Spleen (tissue), 11 donors: ENCODE results near the gene RSBN1L. TPM values are rescaled to one million over a fixed set of nuclear protein-coding genes. Genes with fewer than 3 reads are reported as not detected.
A peak's percentile ranks its signal among the peaks of the same experiment; 100 is the strongest.

ENCODE experiments used
- DNase-seq: peaks from one replicate; pipeline ENCODE4 v3.0.0-alpha.2; 2020
- H3K27ac ChIP-seq, 8 donors: fragments of 200-600 bp; sonication (generic) in 7 of 8; 1 replicate in 4 of 8; 2 replicates in 4 of 8; pipeline versions ENCODE4 v1.5.0 to v1.8.0; 2016 to 2021; ENCODE audit warnings: inconsistent platforms in 4 of 8, mild to moderate bottlenecking in 4 of 8, moderate library complexity in 1 of 8
- H3K27me3 ChIP-seq, 7 donors: fragments of 200-600 bp; sonication (generic) in 6 of 7; replicated peaks in 1 of 7; 1 replicate in 4 of 7; 2 replicates in 3 of 7; pipeline versions ENCODE4 v1.5.0 to v1.8.0; 2016 to 2021; ENCODE audit warnings: inconsistent platforms in 3 of 7, mild to moderate bottlenecking in 1 of 7
- H3K36me3 ChIP-seq, 6 donors: fragments of 200-600 bp; sonication (generic) in 5 of 6; 1 replicate in 4 of 6; 2 replicates in 2 of 6; pipeline versions ENCODE4 v1.5.0 to v1.8.0; 2016 to 2021; ENCODE audit warnings: inconsistent platforms in 2 of 6
- H3K4me1 ChIP-seq, 6 donors: fragments of 200-600 bp; sonication (generic) in 5 of 6; 1 replicate in 3 of 6; 2 replicates in 3 of 6; pipeline versions ENCODE4 v1.5.0 to v1.8.0; 2016 to 2021; ENCODE audit warnings: inconsistent platforms in 3 of 6
- H3K4me3 ChIP-seq, 8 donors: fragments of 200-600 bp; sonication (generic) in 7 of 8; 1 replicate in 4 of 8; 2 replicates in 4 of 8; pipeline versions ENCODE4 v1.5.0 to v1.8.0; 2016 to 2021; ENCODE audit warnings: inconsistent platforms in 4 of 8, mild to moderate bottlenecking in 4 of 8, moderate library complexity in 2 of 8
- H3K9me3 ChIP-seq, 8 donors: fragments of 200-600 bp; sonication (generic) in 7 of 8; 1 replicate in 4 of 8; 2 replicates in 4 of 8; pipeline versions ENCODE4 v1.5.0 to v1.8.0; 2016 to 2021; ENCODE audit warnings: inconsistent platforms in 4 of 8
- POLR2A ChIP-seq, 3 donors: fragments of 450-650 bp; IDR thresholded peaks; one replicate each; pipeline ENCODE4 v1.5.1; 2017; ENCODE audit warnings: antibody characterized with exemption in 3 of 3, mild to moderate bottlenecking in 1 of 3
- POLR2AphosphoS5 ChIP-seq, 3 donors: sonication (generic); formaldehyde crosslinking; IDR thresholded peaks; one replicate each; pipeline ENCODE4 v1.5.1; 2017; ENCODE audit warnings: antibody characterized with exemption in 3 of 3
- WGBS, 5 donors: extraction: QIAGEN DNeasy Blood & Tissue Kit in 3 of 5; methylation state at CpG; one replicate each; pipeline versions ENCODE4 v1.1.5 to v1.1.7; 2013 to 2018; 5-methylcytosine and 5-hydroxymethylcytosine counted together
- intact Hi-C: fragments of 100-400 bp; cut with DNase I; formaldehyde crosslinking; loops from one replicate; pipeline ENCODE4 v1.15.0; 2023; ENCODE audit warnings: low total_unique reads
- polyA plus RNA-seq, 3 donors: library from polyadenylated mRNA; stranded (reverse); fragments of 200-250 nt; gene quantifications; one replicate each; pipeline ENCODE4 v1.2.1, GENCODE V29; 2013
- total RNA-seq, 7 donors: library from RNA; depleted of rRNA in 3 of 7; stranded (reverse); fragments of >200 nt in 3 of 7; fragmentation: NEBNext Ultra II Directional in 4 of 7; extraction: Animal tissue kit (Norgen Biotek cat#: 25700) in 4 of 7; gene quantifications; one replicate each; pipeline versions ENCODE4 v1.1.0 to v1.2.1, GENCODE V29; 2016 to 2021
- TF ChIP-seq, protein P1 (sequence below), 11 experiments: fragments of 200-600 bp in 7 of 11; fragments of 450-650 bp in 4 of 11; sonication (generic) in 4 of 11; IDR thresholded peaks in 8 of 11; conservative IDR thresholded peaks in 3 of 11; 1 replicate in 7 of 11; 2 replicates in 4 of 11; pipeline versions ENCODE4 v1.4.0 to v1.8.0; 2016 to 2021; ENCODE audit warnings: antibody characterized with exemption in 11 of 11, inconsistent platforms in 4 of 11, mild to moderate bottlenecking in 1 of 11
- donor health status: healthy with polysubstance abuse.
- donor health status: DM: no; HTN: no; CAD: no; lungs with moderate emphysema.
- donor health status: DM: no; HTN: no; CAD: no.
- donor health status: Bipolar disorder and iron deficiency.
- donor health status: healthy.
- donor health status: DM: no; HTN: no; CAD: no.
- donor health status: DM: yes; HTN: yes; CAD: no.

Gene RSBN1L
- total and polyA plus RNA-seq, 10 donors, result 9.4 to 32.5 (median 27.5) TPM

DNA sequence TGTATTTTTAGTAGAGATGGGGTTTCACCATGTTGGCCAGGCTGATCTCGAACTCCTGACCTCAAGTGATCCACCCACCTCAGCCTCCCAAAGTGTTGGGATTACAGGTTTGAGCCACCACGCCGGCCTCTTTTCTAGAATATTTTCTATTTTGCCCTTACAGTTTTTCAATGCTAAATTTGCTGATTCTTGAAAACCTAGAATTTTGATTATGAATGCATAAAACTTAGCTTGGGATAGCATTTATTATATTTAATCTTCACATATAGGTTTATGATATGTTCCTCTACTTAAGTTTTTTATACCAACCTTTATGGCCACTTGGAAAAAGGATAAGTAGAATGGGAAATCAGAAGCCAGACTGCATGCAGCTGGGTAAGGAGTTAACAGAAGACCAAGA, 99.8 kb downstream of the RSBN1L start:
- Histone ChIP-seq H3K4me1 (peaks cover 27 to 80% (median 54%) of the 10 kb centered on the region in 6 donors), H3K4me3 (peak overlapping the region in 2 of 8 donors; percentile 85 to 86), H3K9me3 (no peaks in the 10 kb centered on the region), H3K27me3 (no peaks in the 10 kb centered on the region), H3K36me3 (peaks cover 0 to 26% (median 4%) of the 10 kb centered on the region in 6 donors), H3K27ac (peak overlapping the region in 3 of 8 donors; percentile 32 to 95 (median 92))
- DNase-seq, result no peak
- intact Hi-C loops, result no loop called here
- 64 to 99% (median 96%) methylated on average over 3 of the region's 3 CpGs for WGBS, 5 donors
- TF ChIP-seq POLR2AphosphoS5 (IDR thresholded peaks at IDR 0.05) (no peak), POLR2A (IDR thresholded peaks at IDR 0.05) (no peak)
- TF ChIP-seq, protein P1, sequence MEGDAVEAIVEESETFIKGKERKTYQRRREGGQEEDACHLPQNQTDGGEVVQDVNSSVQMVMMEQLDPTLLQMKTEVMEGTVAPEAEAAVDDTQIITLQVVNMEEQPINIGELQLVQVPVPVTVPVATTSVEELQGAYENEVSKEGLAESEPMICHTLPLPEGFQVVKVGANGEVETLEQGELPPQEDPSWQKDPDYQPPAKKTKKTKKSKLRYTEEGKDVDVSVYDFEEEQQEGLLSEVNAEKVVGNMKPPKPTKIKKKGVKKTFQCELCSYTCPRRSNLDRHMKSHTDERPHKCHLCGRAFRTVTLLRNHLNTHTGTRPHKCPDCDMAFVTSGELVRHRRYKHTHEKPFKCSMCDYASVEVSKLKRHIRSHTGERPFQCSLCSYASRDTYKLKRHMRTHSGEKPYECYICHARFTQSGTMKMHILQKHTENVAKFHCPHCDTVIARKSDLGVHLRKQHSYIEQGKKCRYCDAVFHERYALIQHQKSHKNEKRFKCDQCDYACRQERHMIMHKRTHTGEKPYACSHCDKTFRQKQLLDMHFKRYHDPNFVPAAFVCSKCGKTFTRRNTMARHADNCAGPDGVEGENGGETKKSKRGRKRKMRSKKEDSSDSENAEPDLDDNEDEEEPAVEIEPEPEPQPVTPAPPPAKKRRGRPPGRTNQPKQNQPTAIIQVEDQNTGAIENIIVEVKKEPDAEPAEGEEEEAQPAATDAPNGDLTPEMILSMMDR (IDR thresholded peaks at IDR 0.05 in 8 of 11, conservative IDR thresholded peaks at IDR 0.05 in 3 of 11), result no peak

DNA sequence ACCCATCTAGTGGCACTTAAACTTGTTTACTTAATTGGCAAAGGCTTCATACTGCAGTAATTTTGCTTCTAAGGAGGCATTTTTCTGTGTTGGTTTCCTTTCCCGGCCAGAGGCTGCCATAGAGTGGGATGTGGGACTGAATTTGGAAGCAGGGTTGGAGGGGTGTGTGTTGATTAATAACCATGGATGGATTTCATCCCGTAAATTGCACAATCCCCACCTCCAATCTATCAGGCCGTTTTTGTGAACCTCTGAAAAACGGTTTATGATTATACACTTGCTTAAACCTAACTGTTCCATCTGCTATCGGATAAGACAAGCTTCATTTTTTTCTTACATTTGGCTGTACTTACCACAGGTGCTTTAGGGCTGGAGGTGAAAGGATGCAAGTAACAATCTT, 100.7 kb downstream of the RSBN1L start:
- intact Hi-C loops, result no loop called here
- 44 to 73% (median 60%) methylated on average over 5 of the region's 5 CpGs for WGBS, 5 donors
- peak overlapping the region in 6 of 8 donors; percentile 32 to 95 (median 92) for H3K27ac ChIP-seq
- peaks cover 0 to 26% (median 4%) of the 10 kb centered on the region in 6 donors for H3K36me3 ChIP-seq
- no peaks in the 10 kb centered on the region for H3K9me3 ChIP-seq
- no peak for TF ChIP-seq POLR2A (IDR thresholded peaks at IDR 0.05)
- TF ChIP-seq, protein P1 (IDR thresholded peaks at IDR 0.05 in 8 of 11, conservative IDR thresholded peaks at IDR 0.05 in 3 of 11), result no peak
- TF ChIP-seq POLR2AphosphoS5 (IDR thresholded peaks at IDR 0.05), result no peak
- H3K27me3 ChIP-seq, result no peaks in the 10 kb centered on the region
- DNase-seq, result no peak
- peak overlapping the region; percentile 58 to 98 (median 92) for H3K4me3 ChIP-seq
- H3K4me1 ChIP-seq, result peaks cover 29 to 84% (median 61%) of the 10 kb centered on the region in 6 donors

GRCh38 chr7:77797734-77798393, 101.6 kb downstream of the RSBN1L start:
- DNase-seq, result no peak
- H3K9me3 ChIP-seq, result no peaks in the 10 kb centered on the region
- intact Hi-C loops, result no loop called here

More at GRCh38 chr7:77797734-77798393, 101.6 kb downstream of the RSBN1L start:
- no peak for TF ChIP-seq POLR2A (IDR thresholded peaks at IDR 0.05)
- TF ChIP-seq, protein P1 (IDR thresholded peaks at IDR 0.05 in 8 of 11, conservative IDR thresholded peaks at IDR 0.05 in 3 of 11), result no peak
- TF ChIP-seq POLR2AphosphoS5 (IDR thresholded peaks at IDR 0.05), result peak in 2 of 3 donors; percentile 45 to 76
- WGBS, 5 donors, result 0 to 1% (median 0%) methylated on average over 35 of the region's 35 CpGs
- H3K36me3 ChIP-seq, result peaks cover 0 to 25% (median 4%) of the 10 kb centered on the region in 6 donors
- no peaks in the 10 kb centered on the region for H3K27me3 ChIP-seq
- peak overlapping the region; percentile 55 to 95 (median 92) for H3K27ac ChIP-seq
- H3K4me1 ChIP-seq, result peaks cover 38 to 84% (median 70%) of the 10 kb centered on the region in 6 donors
- peak overlapping the region; percentile 58 to 98 (median 92) for H3K4me3 ChIP-seq
